ENCODE results near the gene PNRC1.
A peak's percentile ranks its signal among the peaks of the same experiment; 100 is the strongest.

Gene PNRC1

DNA sequence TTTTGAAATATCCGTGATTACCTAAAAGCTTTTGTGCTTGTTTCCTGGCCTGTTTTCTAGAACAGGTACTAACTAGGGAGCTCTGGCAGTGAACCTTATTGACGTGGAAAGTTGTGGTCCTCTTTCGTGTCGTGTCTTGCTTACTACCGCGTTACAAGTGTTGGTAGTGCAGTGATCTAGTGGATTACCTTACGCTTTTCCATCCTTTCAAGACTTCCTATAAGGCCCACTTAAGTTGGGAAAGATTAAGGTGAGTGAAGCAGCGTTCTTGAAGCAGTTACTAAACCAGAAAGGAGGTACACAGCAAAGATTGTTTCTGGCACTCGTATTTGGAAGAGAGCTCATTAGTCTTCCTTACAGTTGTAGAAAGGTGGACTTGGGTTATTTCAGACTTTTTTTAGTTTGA, 1.9 kb downstream of the PNRC1 start:
- Histone ChIP-seq H3K4me3 (replicated peaks; ENCODE audit: low read depth, low read length) (peak overlapping the region; percentile 95), H3K36me3 (ENCODE audit: control insufficient read depth, insufficient read depth, low read length) (peaks cover 6% of the 10 kb centered on the region), H3K27me3 (replicated peaks; ENCODE audit: control insufficient read depth, insufficient read depth, low read length) (no peaks in the 10 kb centered on the region)
- TF ChIP-seq, protein P1, sequence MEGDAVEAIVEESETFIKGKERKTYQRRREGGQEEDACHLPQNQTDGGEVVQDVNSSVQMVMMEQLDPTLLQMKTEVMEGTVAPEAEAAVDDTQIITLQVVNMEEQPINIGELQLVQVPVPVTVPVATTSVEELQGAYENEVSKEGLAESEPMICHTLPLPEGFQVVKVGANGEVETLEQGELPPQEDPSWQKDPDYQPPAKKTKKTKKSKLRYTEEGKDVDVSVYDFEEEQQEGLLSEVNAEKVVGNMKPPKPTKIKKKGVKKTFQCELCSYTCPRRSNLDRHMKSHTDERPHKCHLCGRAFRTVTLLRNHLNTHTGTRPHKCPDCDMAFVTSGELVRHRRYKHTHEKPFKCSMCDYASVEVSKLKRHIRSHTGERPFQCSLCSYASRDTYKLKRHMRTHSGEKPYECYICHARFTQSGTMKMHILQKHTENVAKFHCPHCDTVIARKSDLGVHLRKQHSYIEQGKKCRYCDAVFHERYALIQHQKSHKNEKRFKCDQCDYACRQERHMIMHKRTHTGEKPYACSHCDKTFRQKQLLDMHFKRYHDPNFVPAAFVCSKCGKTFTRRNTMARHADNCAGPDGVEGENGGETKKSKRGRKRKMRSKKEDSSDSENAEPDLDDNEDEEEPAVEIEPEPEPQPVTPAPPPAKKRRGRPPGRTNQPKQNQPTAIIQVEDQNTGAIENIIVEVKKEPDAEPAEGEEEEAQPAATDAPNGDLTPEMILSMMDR (IDR thresholded peaks at IDR 0.05; ENCODE audit: insufficient read depth, low read length, poor library complexity, severe bottlenecking): no peak
- no peak for DNase-seq (ENCODE audit: extremely low read depth, insufficient read length)

DNA sequence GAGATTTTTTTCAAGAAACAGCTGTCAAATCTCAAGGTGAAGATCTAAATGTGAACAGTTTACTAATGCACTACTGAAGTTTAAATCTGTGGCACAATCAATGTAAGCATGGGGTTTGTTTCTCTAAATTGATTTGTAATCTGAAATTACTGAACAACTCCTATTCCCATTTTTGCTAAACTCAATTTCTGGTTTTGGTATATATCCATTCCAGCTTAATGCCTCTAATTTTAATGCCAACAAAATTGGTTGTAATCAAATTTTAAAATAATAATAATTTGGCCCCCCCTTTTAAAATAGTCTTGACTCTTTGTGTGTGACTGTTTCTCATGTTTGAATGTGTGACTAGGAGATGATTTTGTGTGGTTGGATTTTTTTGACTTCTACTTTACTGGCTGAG, 4.0 kb downstream of the PNRC1 start:
- TF ChIP-seq, protein P1 (IDR thresholded peaks at IDR 0.05; ENCODE audit: insufficient read depth, low read length, poor library complexity, severe bottlenecking): no peak
- no peak for DNase-seq (ENCODE audit: extremely low read depth, insufficient read length)
- no peak overlapping the region for H3K4me3 ChIP-seq (replicated peaks; ENCODE audit: low read depth, low read length)
- H3K36me3 ChIP-seq (ENCODE audit: control insufficient read depth, insufficient read depth, low read length): peaks cover 6% of the 10 kb centered on the region
- H3K27me3 ChIP-seq (replicated peaks; ENCODE audit: control insufficient read depth, insufficient read depth, low read length): no peaks in the 10 kb centered on the region

DNA sequence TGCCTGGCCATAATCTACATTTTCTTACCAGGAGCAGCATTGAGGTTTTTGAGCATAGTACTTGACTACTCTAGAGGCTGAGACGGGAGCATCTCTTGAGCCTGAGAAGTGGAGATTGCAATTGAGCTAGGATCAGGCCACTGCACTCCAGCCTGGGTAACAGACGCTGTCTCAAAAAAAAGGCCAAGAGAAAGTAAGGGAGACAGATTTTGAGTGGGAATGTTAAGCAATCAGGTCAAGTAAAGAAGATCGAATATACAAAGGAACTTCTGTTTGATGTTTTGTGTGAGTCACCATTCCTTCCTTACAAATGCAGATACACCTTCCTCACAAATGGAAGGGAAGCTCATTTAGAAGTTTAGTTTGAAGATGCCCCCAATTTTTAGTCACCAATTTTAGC, 4.4 kb downstream of the PNRC1 start:
- H3K27me3 ChIP-seq (replicated peaks; ENCODE audit: control insufficient read depth, insufficient read depth, low read length): no peaks in the 10 kb centered on the region
- H3K4me3 ChIP-seq (replicated peaks; ENCODE audit: low read depth, low read length): no peak overlapping the region
- H3K36me3 ChIP-seq (ENCODE audit: control insufficient read depth, insufficient read depth, low read length): peaks cover 6% of the 10 kb centered on the region
- no peak for DNase-seq (ENCODE audit: extremely low read depth, insufficient read length)
- TF ChIP-seq, protein P1 (IDR thresholded peaks at IDR 0.05; ENCODE audit: insufficient read depth, low read length, poor library complexity, severe bottlenecking): no peak

DNA sequence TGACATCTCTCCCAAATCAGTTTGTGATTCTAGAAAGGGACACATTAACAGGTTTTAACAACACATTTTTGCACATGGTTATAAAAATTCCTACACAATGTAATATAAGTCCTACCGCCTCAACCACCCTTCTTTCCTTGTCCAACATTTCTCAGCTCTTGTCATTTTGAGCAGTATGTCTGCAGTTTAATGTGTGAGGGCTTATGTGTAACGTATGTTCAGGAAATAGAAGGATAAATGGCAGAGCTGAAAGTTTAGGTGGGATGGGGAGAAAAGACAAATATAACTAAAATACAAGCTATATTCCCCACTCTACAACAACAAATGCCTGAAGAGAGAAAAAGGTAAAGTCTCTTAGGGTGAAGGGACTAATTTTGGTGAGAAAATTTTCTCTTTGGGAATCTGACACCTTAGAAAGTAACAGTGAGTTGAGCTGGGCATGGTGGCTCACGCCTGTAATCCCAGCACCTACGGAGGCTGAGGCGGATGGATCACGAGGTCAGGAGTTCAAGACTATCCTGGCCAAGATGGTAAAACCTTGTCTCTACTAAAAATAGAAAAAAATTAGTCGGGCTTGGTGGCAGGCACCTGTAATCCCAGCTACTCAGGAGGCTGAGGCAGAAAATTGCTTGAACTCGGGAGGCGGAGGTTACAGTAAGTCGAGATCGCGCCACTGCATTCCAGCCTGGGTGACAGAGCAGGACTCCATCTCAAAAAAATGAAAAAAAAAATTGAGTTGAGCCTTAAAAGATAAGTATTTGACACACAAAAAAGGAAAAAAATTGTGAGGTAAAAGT, 5.1 kb downstream of the PNRC1 start:
- H3K27me3 ChIP-seq (replicated peaks; ENCODE audit: control insufficient read depth, insufficient read depth, low read length): no peaks in the 10 kb centered on the region
- no peak overlapping the region for H3K4me3 ChIP-seq (replicated peaks; ENCODE audit: low read depth, low read length)
- no peak for DNase-seq (ENCODE audit: extremely low read depth, insufficient read length)
- H3K36me3 ChIP-seq (ENCODE audit: control insufficient read depth, insufficient read depth, low read length): peaks cover 6% of the 10 kb centered on the region
- TF ChIP-seq, protein P1 (IDR thresholded peaks at IDR 0.05; ENCODE audit: insufficient read depth, low read length, poor library complexity, severe bottlenecking): no peak

DNA sequence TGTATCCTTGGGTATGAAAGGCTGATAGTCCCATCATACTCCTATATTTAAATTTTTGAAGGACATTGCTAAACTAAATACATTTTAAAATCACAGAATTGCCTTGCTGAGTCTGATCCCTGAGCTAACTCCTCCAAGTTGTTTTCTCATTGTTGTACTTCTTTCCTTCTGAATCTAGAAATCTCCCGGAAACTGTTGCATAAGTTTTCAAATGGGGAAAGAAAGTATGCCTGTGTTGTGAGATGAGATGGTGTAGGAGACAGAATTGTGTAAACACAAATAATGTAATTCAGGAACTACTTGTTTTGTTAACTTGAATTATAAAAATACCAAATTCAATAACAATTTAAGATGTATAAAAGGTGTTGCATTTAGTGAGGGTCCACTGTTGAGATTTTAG, 7.3 kb downstream of the PNRC1 start:
- no peaks in the 10 kb centered on the region for H3K27me3 ChIP-seq (replicated peaks; ENCODE audit: control insufficient read depth, insufficient read depth, low read length)
- peaks cover 6% of the 10 kb centered on the region for H3K36me3 ChIP-seq (ENCODE audit: control insufficient read depth, insufficient read depth, low read length)
- TF ChIP-seq, protein P1 (IDR thresholded peaks at IDR 0.05; ENCODE audit: insufficient read depth, low read length, poor library complexity, severe bottlenecking): no peak
- no peak overlapping the region for H3K4me3 ChIP-seq (replicated peaks; ENCODE audit: low read depth, low read length)
- no peak for DNase-seq (ENCODE audit: extremely low read depth, insufficient read length)

Data from GM06990 (cell line).